ENCODE data around the gene SCN4A. TPM values are rescaled to one million over a fixed set of nuclear protein-coding genes. Genes with fewer than 3 reads are reported as not detected.
A peak's percentile ranks its signal among the peaks of the same experiment; 100 is the strongest.

The SCN4A gene
- total RNA-seq, 4 donors from 2014 or later, result 0.80 to 1.5 (median 0.81) TPM

DNA sequence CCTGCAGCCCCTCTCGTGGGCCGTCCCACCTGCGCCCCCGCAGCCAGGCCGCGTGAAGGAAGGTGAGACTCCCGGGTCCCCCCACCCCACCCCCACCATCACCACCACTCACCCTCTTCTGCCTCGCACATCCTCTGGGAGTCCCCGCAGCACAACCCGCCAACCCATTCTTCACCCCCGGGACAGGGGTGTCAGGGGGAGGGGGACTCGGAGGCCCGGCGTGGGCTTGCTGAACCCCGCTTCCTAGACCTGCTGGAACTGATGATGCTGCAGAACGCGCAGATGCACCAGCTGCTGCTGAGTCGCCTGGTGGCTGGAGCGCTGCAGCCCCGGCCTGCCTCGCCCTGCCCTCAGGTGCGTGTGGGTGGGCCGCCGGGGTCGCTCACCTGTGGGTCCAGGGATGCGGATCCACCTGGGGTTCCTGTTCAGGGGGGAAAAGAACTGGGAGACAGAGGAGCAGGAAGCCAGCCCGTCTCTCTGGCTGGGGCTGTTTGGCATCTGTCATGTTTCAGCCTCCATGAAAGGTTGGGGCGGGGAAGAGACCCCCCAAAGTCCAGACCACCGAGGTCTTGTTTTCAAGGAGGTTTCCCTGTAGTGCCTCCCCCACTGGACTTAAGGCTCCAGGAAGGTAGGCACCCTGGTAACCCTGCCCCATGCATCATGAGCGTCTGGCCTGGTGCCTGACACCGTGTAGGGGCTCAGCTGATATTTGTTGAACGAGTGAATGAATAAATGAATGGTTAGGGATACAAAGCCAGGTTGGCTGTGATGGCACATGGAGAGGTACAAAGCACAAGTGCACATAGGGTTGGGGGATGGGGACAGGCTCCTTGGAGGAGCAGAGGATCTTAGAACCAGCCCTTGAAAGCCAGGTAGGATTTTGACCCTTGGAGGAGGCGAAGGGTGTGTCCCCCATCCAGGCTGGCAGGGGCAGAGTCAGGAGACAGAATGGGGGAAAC is 26.3 kb upstream of the SCN4A start:
- no peak overlapping the region for H3K4me3 ChIP-seq (ENCODE audit: low read depth, poor library complexity, severe bottlenecking)
- WGBS, 2 donors, result 16% methylated on average over 31 to 32 of the region's 33 CpGs
- peak in 1 of 2 donors; percentile 84 for DNase-seq (ENCODE audit: low spot score in 2 of 2)
- no peak for TF ChIP-seq POLR2A (IDR thresholded peaks at IDR 0.05)
- TF ChIP-seq, protein P1, sequence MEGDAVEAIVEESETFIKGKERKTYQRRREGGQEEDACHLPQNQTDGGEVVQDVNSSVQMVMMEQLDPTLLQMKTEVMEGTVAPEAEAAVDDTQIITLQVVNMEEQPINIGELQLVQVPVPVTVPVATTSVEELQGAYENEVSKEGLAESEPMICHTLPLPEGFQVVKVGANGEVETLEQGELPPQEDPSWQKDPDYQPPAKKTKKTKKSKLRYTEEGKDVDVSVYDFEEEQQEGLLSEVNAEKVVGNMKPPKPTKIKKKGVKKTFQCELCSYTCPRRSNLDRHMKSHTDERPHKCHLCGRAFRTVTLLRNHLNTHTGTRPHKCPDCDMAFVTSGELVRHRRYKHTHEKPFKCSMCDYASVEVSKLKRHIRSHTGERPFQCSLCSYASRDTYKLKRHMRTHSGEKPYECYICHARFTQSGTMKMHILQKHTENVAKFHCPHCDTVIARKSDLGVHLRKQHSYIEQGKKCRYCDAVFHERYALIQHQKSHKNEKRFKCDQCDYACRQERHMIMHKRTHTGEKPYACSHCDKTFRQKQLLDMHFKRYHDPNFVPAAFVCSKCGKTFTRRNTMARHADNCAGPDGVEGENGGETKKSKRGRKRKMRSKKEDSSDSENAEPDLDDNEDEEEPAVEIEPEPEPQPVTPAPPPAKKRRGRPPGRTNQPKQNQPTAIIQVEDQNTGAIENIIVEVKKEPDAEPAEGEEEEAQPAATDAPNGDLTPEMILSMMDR (IDR thresholded peaks at IDR 0.05), result no peak
- intact Hi-C loops (cut with DNase I; ENCODE audit: low total_unique reads), result no loop called here

DNA sequence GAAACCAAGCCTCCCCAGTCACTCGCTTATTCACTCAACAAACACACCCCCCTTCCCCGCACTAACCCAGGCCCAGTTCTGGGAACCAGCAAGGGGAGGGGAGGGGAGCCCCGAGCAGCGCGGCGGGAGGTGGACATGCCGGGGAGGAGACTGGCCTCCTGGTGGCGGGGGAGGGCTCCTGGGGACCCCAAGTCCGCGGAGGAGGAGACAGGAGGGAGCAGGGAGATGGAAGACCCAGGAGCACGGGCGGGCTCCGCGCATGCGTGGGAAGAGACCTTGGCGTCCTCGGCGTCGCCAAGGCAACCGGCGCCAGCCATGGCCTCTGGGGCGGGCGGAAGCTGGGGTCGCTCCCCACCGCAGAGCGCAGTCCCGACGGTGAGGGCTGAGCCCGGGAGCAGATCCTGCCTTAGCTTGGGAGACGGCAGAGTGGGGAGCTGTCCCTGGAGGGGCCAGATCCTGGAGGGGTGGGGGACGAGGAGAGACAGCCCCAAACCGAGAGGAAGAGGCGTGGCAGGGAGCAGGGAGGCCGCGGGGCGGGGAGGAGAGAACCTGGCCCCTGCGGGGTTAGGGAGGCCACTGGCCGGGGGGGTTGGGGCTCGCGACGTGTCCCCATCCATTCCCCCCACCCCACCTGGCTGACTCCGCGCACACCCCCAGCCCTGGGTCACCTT is 25.5 kb upstream of the SCN4A start, which contains the start of gene PRR29:
Gene PRR29, plus strand, starts transcription at position 302 of the 671 bp plus-strand sequence. Its CDS starts 14 bp downstream, at position 316.
- DNase-seq (ENCODE audit: low spot score in 2 of 2), result peak in 1 of 2 donors; percentile 89
- WGBS, 2 donors, result 2% methylated on average over 43 of the region's 43 CpGs
- TF ChIP-seq, protein P1 (IDR thresholded peaks at IDR 0.05), result no peak
- TF ChIP-seq POLR2A (IDR thresholded peaks at IDR 0.05), result no peak
- intact Hi-C loops (cut with DNase I; ENCODE audit: low total_unique reads), result no loop called here
- H3K4me3 ChIP-seq (ENCODE audit: low read depth, poor library complexity, severe bottlenecking), result peak within 1 kb of the TSS; percentile 43

DNA sequence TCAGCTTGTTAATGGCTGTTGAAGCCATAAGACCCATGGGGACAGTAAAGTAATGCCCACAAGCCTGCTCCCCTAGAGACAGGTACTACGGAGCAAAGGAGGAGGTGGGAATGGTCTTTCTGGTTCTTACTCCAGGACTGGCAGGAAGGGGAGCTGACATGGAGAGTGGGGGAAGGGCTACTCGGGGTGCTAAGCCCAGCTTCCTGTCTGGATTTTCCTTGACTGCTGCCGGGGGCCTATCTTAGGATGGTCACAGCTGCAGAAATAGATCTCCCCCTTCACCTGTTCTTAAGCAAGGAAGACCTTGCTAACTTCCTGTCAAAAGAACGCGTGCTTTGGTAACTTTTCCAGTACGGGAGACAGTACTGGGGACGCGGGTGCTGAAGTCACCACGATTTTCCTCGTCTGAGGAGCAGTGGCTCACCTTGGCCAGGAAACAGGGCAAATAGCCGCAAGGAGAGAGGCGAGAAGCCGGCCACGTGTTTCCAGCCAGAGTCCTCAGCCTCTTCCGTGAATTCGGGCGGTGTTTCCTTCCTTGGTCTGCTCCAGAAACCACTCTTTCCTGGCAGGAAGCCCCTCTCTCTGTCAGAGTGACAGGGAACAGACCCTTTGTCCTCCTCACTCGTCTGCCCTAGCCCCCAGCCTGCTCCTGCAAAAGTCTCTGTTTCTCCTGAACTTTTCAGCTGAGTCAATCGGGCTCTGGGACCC is 24.8 kb upstream of the SCN4A start:
- intact Hi-C loops (cut with DNase I; ENCODE audit: low total_unique reads), result no loop called here
- H3K4me3 ChIP-seq (ENCODE audit: low read depth, poor library complexity, severe bottlenecking), result no peak overlapping the region
- TF ChIP-seq, protein P1 (IDR thresholded peaks at IDR 0.05), result no peak
- TF ChIP-seq POLR2A (IDR thresholded peaks at IDR 0.05), result no peak
- 19 to 23% methylated on average over 15 to 19 of the region's 19 CpGs for WGBS, 2 donors
- peak in 1 of 2 donors; percentile 84 for DNase-seq (ENCODE audit: low spot score in 2 of 2)

DNA sequence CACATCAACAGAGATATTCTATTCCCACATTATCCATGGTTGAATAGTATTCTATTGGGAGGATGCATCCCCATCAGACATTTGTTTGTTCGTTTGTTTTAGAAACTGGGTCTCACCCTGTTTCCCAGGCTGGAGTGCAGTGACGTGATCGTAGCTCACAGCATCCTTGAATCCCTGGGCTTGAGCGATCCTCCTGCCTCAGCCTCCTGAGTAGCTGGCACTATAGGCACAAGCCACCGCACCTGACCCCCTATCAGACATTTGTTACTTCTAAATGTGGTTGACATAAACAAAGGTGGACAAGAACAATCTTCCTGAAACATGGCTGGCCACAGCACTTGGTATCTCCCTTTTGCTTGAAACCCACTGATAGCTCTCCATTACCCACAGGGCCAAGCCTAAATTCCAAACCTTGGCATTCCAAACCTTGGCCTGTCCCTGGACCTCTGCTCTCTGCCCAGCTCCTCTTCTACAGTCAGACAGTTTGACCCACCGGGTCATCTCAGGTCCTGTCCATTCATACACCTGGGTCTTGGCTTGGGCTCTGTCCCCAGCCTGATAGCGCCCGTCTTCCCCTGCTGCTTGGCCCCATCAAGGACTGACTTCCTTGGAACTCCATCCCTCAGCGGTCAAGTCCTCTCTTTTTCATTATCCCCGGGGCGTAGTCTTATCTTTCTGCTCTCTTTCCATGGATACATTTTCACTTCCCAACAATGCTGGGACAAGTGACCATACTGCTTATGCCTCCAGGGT is 23.9 kb upstream of the SCN4A start:
- peak in 1 of 2 donors; percentile 54 for DNase-seq (ENCODE audit: low spot score in 2 of 2)
- intact Hi-C loops (cut with DNase I; ENCODE audit: low total_unique reads), result no loop called here
- WGBS, 2 donors, result 96 to 98% methylated on average over 11 of the region's 11 CpGs
- TF ChIP-seq, protein P1 (IDR thresholded peaks at IDR 0.05), result no peak
- H3K4me3 ChIP-seq (ENCODE audit: low read depth, poor library complexity, severe bottlenecking), result no peak overlapping the region

DNA sequence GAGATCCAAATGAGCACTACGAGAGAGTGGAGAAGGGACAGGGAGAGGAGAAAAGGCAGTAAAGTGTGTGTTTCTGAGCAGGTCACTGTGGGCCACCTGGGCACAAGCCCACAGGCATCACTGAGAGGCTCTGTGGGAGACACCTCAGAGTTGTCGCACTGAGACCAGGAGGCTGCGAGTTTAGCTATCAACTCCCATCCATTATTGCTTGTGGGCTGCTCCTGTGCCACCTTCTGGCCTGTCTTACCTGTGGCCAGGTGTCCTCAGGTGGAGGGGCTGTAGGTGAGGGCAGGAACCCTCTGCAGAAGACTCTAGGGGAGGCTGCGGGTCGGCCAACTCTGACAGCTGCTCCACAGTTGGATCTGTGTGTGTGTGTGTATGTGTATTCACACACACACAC is 22.9 kb upstream of the SCN4A start:
- peak in 1 of 2 donors; percentile 46 for DNase-seq (ENCODE audit: low spot score in 2 of 2)
- TF ChIP-seq, protein P1 (IDR thresholded peaks at IDR 0.05), result no peak
- TF ChIP-seq POLR2A (IDR thresholded peaks at IDR 0.05), result no peak
- WGBS, 2 donors, result 92 to 93% methylated on average over 5 of the region's 5 CpGs
- no peak overlapping the region for H3K4me3 ChIP-seq (ENCODE audit: low read depth, poor library complexity, severe bottlenecking)
- intact Hi-C loops (cut with DNase I; ENCODE audit: low total_unique reads), result no loop called here
